Inferior parietal cortex (tissue), 1 donor: ENCODE results near the gene CCDC187.
"Not testable (repeated sequence)": the region's sequence is repeated elsewhere in the genome, so short reads cannot be mapped to it uniquely, and the experiment has no call there.

Source experiments
- DNase-seq: peaks from one replicate; pipeline ENCODE4 v3.0.0-alpha.2; 2016; ENCODE audit errors: extremely low spot score

The CCDC187 gene

DNA sequence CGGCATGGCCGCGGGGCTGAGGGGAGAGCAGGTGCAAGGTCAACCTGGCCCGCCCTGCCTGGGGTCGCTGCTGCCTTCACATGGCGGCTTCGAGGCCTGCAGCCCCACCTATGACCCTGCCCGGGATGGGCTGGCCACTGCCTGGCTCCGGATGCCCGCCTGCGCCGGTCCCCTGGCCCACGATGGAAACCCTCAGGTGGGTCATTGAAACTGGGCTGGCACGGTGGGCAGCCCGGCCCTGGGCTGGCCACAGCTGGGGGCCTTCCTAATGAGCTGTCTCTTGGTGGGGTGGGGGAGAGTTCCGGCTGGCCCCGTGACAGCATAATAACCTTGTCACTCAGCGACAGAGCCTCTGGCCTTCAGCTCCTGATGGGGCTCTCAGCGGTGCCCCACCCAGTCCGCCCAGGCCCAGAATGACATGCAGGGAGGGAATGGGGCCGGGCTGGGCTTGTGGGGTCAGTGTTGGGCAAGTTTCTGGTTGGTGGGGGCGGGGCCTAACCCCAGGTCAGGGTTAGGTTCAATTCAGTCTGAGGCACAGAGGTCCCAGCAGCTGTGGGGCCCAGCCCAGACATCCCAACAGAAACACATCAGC, at the start of gene CCDC187:
TSS of gene CCDC187 (minus strand) at position 270 of the 592 bp plus-strand sequence. CDS start at position 6, 264 bp downstream.
- no peak for DNase-seq

DNA sequence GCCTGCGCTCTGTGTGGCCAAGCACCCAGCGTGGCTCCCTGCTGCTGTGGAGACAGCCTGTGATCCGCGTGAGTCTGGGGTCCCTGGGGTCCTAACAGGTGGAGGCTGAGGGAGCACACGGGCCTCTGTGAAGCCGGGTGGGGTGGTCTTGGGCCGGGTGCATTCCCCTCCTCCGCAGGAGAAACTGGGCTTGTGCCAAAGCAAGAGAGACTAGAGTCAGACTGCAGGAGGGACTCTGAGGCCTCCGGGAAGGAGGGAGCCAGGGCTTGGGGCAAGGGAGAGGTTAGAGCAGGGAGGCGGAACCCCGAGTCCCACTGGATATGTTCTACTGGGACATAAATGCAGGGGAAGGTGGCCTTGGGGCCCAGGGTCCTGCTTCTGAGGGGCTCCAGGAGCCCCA, 49.2 kb upstream of the CCDC187 start:
- no peak for DNase-seq

DNA sequence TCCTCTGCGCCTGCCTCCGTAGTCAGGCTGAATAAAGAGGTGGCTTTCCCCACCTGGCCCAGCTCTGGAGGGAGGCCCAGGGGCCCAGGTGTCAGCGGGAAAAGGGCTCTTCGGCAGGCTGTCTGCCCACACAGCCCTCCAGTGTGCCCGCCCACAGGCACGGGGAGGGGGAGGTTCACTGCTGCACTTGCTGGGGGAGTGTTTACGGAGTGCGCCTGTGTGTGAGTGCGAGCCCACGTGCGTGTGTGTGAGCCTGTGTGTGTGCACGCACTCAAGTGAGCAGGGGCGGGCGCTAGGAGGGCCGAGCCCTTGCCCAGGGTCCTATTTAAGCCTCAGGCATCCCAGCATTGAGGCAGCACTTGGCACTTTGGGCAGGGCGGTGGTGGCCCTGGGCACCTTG, 48.8 kb upstream of the CCDC187 start:
- no peak for DNase-seq

DNA sequence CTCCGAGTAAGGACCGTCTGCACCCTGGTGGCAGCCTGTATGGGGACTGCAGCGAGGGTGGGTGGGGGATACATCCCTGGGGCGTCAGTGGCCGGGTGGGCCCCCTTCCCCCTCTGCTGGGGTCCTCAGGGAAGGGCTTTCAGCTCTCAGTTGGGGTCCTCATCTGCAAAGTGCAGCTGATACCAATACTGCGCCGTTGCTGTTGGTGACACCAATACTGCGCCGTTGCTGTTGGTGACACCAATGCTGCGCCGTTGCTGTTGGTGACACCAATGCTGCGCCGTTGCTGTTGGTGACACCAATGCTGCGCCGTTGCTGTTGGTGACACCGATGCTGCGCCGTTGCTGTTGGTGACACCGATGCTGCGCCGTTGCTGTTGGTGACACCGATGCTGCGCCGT, 48.0 kb upstream of the CCDC187 start:
- DNase-seq: not testable (repeated sequence)

DNA sequence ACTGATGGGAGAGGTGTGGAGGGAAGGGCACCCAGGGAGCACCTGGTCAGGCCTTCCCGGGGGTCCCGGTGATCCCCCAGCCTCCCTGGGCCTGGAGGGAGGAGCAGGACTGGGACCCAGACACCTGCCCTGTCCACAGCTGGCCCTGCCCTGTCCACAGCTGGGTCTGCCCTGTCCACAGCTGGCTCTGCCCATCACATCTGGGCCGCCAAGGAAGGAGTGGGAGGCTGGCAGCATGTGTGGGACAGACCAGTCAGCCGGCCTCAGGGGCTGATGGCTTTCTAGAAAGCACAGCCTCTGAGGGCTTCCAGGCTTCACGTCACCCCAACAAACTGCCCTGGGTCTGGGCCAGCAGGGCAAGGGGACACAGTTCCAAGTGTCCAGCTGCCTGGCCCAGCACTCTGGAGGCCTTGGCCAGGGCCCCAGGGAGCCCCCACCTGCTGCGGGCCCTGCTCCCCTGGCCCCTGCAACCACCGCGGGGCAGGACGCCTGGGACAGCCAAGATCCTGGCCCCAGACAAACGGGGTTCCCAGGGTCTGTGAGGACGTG, 47.4 kb upstream of the CCDC187 start:
- no peak for DNase-seq

DNA sequence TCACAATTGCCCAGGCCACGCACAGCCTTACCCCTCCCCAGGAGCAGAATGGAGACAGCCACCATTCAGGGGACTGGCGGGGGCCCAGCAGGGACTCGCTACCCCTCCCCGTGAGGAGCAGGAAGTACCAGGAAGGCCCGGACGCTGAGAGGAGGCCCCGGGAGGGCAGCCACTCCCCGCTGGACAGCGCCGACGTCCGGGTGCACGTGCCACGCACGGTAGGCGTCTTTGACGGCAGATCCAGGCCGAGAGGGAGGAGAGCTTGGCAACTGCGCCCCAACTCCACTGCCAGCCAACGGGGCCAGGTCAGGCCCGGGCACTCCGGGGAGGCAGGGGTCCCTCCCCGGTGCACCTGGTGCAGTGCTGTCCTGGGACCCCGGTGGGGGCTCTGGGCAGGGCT, 45.7 kb upstream of the CCDC187 start:
- no peak for DNase-seq

DNA sequence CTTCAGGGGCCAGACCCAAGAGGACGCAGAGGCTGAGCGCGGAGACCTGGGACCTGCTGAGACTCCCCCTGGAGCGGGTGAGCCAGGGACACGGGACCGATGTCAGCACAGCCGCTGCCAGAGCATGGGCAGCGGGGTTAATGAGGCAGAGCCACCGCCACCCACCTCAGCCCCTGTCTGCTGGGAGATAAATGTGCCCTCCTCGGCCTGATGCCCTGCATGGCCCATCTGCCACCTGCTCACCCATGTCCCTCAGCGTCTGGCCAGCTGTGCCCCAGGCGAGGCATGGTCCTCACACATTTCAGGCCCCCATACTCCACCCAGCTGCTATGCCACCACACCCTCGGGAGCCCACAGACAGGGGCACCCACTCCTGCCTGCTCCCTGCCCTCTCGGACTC, 44.8 kb upstream of the CCDC187 start:
- DNase-seq: no peak

DNA sequence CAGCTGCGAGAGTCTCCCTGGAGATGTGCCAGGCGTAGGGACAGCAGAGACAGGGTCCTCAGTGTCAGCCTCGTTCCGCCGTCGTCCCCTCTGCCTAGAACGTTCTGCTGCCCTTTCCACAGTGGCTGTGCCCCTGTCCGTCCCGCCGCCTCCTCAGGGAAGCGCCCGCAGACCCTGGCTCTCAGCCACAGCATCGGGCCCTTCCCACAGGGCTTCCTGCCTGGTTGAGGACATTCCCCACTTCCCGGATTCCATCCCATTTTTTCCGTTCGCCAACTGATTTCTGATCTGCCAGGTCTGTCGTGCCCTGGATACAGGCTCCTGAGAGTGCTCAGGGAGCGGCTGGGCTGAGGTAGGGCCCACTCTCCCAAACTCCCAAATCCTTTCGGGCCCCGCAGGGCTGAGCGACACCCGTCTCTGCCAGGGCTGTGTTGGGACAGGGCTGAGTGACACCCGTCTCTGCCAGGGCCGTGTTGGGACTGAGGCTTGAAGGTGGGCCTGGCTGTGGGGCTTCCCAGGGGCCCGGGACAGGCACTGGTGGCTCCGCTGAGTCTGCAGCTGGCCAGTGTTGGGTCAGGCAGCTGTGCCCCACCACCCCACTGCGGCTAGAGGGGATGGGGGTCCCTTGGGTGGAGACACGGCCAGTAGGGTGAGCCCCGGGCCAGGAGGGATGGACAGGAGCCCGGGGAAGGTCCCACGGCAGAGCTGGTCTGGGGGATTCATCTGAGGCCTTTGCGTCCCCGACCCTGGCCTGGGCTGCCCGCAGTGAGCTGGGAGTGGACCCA, 43.8 kb upstream of the CCDC187 start:
- no peak for DNase-seq

DNA sequence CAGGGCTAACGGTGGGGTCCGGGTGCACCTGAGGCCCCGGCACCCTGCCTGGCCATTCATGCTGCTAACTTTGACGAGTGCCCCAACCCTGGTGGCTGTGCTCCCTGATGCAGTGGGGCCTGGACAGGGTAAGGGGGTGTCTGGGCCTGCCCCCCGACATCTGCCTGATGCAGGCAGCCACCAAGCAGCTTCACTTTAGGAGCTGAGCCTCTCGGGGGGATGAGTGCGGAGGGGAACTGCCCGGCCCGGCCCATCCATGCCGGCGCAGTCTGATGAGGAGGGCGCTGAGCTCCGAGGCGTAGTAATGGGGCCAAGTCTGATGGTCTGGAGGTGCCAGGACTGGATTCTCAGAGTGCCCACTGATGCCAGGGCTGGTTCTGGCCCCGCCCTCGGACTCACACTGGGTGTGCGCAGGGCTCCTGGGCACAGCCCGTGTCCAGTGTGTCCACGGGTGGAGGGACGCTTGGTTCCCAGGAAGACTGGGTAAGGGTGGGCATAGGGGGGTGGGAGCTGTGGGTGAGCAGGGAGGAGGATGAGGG, 43.1 kb upstream of the CCDC187 start:
- DNase-seq: no peak

DNA sequence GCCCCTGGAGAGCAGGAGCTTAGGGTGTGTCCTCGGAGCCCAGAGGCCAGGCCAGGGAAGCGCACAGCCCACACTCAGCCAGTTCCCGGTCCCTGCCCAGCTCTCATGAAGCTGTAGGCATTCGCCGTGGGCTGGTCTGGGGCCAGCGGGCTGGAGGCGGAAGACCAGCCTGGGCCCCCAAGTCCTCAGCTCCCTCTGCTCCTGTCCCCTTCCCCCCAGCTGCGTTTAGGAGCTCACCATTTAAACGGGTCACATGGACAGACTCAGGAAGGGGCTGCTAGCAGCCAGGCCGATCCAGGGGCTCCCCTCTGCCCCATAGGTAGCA, 42.2 kb upstream of the CCDC187 start:
- no peak for DNase-seq

DNA sequence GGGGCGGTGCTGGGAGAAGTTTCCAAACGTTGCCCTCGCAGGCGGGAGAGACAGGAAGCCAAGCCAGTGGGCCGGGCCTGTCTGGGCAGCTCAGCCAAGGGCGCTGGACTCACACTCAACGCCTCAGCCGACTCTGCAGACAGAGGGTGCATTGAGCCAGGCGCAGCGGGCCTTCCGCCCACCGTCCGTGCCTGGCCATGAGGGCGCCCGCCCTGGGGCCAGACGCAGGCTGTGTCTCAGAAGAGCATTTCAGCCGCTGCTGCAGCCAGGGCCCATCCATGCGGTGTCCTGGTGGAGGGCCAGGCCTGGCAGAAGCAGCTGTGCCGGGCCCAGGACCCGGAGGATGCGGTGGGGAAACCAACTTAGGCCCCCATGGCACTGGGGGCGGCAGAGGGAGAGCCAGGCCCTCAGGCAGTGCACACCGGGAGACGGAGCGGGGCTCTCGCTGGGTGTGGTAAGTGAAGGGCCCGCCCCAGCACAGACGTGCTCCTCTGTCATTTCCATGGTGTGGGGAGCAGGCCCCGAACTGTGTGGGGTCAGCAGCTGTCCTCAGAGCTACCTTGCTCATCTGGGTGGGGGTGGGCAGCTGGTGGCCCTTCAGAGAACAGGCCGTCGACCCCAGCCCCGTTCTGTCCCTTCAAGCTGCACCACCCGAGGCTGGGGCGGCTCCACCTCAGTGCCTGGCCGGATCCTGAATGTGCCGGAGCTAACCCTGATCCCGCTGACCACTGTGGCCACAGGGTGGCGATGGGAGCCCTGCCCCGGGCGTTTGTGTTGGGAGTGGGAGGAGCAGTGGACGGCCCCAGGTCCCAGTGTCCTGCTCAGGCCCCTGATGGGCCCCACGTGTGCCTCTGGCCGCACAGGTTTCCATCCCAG, 41.6 kb upstream of the CCDC187 start:
- DNase-seq: peak; percentile 63

DNA sequence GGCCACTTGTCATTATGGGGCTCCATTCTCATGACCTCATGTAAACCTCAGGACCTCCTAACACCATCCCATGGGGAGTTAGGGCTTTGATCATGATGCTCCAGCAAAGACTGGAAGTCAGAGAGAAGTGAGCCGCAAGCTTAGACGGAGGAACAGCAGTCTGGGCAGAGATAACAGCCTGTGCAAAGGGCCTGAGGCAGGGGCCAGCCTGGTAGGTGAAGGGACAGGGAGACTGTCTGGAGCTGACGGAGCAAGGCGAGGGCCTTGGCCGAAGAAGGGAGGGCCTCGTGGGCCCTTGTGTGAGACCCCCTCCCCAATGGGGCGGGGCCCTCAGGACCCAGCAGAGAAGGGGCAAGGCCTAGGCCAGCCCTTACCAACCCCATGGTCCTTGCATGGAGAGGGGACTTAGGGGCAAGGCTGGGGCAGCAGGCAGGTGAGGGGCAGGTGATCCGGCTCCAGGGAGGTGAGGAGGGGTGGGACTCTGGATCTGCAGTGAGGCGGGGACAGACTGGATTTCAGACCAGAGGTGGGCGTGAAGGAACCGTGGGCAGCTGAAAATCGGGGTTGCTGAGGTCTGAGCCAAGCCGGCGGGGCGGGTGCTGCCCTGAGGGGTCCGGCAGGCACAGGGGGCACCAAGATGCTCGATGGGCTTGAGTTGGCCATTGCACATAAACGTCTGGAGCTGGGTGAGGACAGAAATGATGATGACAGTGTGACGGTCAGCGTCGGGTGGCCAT, 40.8 kb upstream of the CCDC187 start:
- no peak for DNase-seq

DNA sequence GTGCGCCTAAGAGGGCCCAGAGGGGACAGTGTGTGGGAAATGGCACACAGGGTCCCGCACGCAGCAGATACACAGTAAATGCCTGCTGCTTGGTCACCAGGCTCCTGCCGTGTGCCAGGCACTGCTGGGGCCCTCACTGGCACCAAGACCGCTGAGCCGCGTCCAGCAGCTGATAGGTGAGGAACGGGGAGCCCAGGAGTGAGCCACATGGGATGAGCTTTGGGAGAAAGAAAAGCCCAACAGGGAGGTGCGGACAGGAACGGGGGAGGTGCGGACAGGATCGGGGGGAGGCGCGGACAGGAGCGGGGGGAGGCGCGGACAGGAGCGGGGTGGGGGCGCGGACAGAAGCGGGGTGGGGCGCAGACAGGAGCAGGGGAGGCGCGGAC, 40.0 kb upstream of the CCDC187 start:
- DNase-seq: no peak

DNA sequence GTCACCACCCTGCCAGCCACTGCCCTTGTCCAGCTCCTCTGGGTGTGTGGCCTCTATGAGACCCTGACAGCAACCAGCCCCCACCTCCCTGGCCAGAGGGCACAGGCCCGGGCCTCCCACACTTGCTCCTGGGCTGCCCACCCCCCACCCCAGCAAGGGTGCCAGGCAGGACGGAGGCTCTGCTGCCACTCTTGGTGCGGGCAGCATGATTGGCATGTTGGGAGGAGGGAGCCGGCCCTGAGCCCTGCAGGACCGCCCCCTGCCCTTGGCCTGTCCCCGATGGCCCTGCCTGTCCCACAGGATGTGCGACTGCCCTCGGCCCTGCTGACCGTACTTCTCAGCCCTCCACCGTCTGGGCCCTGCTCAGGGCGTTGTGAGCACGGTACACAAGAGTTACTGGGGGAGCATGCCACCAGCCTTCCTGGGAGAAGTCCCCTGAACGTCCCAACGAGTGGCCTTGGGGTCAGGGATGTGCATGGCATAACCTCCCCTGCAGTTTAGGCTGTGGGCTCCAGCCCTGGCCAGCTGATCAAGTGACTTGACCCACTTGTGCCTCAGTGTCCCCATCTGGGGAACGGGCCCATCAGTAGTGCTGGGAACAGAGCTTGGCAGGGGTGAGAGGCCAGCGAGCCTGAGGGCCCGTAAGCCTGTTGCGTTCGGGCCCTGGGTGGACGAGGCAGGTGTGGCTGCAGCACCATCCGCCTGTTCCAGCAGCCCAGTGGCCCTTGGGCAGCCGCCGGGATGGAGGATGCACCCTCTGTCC, 39.4 kb upstream of the CCDC187 start:
- DNase-seq: no peak

DNA sequence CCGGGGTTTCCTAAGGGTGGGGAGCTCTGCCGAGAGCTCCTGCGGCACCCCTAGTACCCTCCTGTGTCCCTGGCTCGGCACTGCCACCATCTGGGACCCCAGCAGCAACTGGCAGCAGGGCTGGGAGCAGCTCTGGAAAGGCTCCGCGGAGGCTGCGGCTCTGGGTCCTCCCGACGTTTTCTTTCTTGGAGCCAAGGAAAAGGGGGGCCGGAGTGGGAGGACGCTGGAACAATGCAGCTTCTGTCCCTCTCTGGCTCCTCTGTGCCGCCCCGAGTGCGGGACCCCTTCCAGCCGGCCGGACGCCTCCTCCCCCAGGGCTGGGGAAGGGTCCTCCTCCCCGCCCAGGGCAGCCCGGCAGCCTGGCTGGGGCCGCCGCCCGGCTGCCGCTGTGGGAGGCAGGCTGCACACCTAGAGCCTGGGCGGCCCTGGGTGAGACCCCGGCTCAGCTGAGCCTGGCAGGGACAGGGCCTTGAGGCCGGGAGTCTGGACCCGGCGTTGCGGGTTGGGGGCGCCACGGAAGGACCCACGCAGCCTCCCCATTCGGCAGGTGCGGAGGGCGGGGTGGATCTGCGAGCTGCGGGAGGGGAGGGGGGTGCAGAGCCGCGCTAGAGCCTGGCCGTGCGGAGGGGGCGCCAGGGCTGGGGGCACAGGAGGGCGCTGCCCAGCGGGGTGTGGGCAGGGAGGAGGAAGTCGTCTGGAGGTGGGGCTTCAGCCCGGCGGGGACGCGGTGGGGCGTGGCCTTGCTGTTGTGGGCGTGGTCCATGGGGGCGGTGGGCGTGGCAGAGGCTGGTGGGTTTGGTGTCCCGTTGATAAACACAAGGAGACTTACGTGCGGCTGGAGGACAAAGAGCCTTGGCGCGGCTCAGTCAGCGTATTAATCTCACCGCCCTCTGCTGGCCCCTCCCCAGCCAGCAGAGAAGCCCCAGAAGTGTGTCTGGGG, 38.6 kb upstream of the CCDC187 start:
- DNase-seq: peak; percentile 35

DNA sequence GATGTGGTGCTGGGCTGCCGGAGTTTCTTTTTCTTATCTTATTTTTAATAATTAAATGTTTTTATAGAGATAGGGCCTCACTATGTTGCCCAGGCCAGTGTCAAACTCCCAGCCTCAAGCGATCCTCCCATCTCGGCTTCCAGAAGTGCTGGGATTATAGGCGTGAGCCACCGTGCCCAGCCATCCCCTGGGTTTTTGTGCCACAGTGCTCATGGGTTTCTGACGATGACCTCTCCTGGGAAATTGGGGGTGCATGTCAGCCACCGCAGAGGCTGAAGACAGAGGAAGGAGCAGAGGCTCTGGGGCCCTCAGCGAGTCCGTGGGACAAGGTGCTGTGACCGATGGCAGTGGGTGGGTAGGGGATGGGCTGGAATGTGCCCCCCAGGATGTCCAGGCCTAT, 37.9 kb upstream of the CCDC187 start:
- no peak for DNase-seq

DNA sequence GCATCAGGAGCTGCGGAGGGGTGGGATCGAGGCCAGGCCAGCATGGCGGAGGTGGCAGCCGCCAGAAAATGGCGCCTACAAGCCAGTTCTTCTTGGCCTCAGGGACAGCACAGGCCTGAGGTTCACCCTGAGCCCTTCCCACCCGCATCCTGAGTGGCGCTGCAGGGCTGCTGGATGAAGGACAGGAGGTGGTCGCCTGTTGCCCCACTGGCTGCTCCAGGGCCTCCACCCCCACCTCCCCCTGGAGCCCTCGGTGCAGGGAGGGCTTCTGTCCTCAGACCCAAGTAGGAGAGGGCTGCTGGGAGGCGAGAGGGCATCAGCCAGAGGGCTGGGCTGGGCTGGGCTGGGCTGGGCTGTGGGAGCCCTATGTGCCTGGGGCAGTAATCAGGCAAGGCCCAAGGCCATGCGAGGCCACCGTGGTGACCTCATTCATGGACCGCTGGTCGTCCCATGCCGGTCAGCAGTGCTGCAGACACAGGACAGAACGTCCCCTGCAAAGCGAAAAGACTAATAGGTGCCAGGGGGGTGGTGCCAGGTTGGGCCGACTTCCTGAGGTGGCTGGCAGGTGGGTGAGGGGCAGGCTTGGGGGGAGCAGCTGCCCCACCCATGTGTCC, 37.3 kb upstream of the CCDC187 start:
- no peak for DNase-seq

DNA sequence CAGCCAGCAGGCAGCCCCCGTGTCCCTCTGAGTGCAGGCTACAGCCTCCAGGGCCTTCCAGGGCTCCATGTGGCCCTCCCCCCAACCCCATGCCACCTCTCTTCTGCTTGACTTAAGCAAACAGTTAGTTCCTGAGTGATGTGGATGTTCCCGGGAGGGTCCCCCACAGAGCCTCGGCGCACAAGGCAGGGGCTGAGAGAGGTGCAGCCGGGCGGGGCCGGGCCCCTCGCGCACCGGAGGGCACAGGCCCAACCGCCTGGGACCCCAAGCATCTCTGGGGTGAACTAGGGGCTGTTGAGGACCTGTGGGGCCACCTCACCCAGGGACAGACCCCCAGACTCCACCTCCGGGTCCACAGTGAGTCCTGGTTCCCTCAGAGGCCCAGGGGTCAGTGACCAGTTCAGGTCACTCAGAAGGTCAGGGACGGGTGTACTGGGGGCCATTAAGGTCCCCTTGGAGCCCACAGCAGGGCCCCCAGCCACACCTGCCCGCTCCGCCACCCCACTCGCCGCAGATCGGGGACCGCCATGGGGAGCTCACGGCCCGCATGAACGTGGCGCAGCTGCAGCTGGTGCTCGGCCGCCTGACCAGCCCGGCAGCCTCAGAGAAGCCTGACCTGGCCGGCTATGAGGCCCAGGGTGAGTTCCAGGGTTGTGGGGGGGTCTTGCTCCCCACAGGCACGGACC, 36.6 kb upstream of the CCDC187 start:
- DNase-seq: no peak

DNA sequence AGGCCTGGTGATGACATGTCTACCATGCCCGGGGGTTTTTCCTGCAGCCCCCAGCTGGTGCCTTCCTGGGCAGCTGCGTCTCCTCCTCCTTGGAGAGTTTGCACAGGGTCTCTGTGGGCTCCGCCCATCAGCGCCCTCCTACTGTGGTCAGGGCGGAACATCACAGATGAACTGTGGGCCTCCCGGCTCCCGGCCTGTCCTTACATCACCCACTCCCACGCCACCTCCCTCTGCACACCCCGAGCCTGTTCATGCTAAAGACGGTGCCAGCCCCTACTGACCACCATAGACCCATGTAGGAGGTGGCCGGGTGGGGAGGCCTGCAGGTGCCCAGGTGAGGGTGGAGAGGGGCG, 36.0 kb upstream of the CCDC187 start:
- DNase-seq: no peak
